K562 (cell line): ENCODE results near the gene C1QTNF12. TPM values are rescaled to one million over a fixed set of nuclear protein-coding genes. Genes with fewer than 3 reads are reported as not detected.

Experiments
- ATAC-seq: fragments of 200-7000 bp; cut with Tn5 transposase; 3 replicates; pipeline ENCODE4 v1.9.1; 2020; ENCODE audit warnings: moderate library complexity
- Bru-seq: library from RNA; stranded (reverse); fragments of 400-500 nt; gene quantifications from one replicate; lab custom pipeline; 2021; lab: Mats Ljungman, UMichigan
- BruChase-seq, 2 experiments: library from RNA; stranded (reverse); fragments of 400-500 nt; gene quantifications; one replicate each; lab custom pipeline; 2021; lab: Mats Ljungman, UMichigan
- BruUV-seq: library from RNA; stranded (reverse); fragments of 400-500 nt; replicated peaks from 2 replicates; lab custom pipeline; 2021; lab: Mats Ljungman, UMichigan
- CTCF ChIA-PET: fragments of 300-600 bp; formaldehyde crosslinking; extraction: SDS; loops from one replicate; lab custom pipeline; 2021; ENCODE audit warnings: low intra/inter-chr PET ratio; lab: Yijun Ruan, JAX
- POLR2A ChIA-PET: fragments of 300-600, 350-650 bp; sonication (Branson Sonifier 250); formaldehyde crosslinking; extraction: SDS; loops from one replicate; lab custom pipeline; 2021; ENCODE audit warnings: antibody characterized with exemption, inconsistent platforms; lab: Yijun Ruan, JAX
- DNase-seq, 4 experiments: peaks; one replicate each; pipeline versions ENCODE4 v3.0.0 to v3.0.0-alpha.2; 2011 to 2018; ENCODE audit warnings: low spot score in 3 of 4, mixed read lengths in 3 of 4; ENCODE audit errors: extremely low read depth in 1 of 4
- FAIRE-seq: peaks from 2 replicates; lab custom pipeline; 2011; peaks lifted over from hg19 to GRCh38; lab: Jason Lieb, UNC
- H2AFZ ChIP-seq: 2 replicates; pipeline ENCODE4 v1.6.0; 2011; ENCODE audit warnings: low read depth, low read length, control low read depth, inconsistent platforms
- H3K27ac ChIP-seq: fragments of 200-600 bp; 3 replicates; pipeline ENCODE4 v1.8.0; 2011; ENCODE audit warnings: low read depth, mild to moderate bottlenecking, control low read depth, inconsistent platforms, low read length, moderate library complexity, mixed read lengths; ENCODE audit errors: extremely low read depth
- H3K27me3 ChIP-seq, 2 experiments: fragments of 300-600 bp in 1 of 2; 2 replicates in 1 of 2; 3 replicates in 1 of 2; pipeline versions ENCODE4 v1.6.0 to v1.8.0; 2011; ENCODE audit warnings: inconsistent platforms in 2 of 2, low read length in 2 of 2, mild to moderate bottlenecking in 1 of 2, mixed read lengths in 1 of 2, moderate library complexity in 1 of 2; ENCODE audit not compliant: control insufficient read depth in 2 of 2, insufficient read depth in 2 of 2
- H3K36me3 ChIP-seq: fragments of 300-600 bp; 3 replicates; pipeline ENCODE4 v1.8.0; 2011; ENCODE audit warnings: mild to moderate bottlenecking, low read length, inconsistent platforms; ENCODE audit not compliant: control insufficient read depth, insufficient read depth
- H3K4me1 ChIP-seq, 2 experiments: fragments of 200-600 bp in 1 of 2; replicated peaks in 1 of 2; 2 replicates in 1 of 2; 3 replicates in 1 of 2; pipeline versions ENCODE4 v1.5.1 to v1.8.0; 2011; ENCODE audit warnings: inconsistent platforms in 2 of 2, low read length in 2 of 2, mild to moderate bottlenecking in 1 of 2, mixed read lengths in 1 of 2, moderate library complexity in 1 of 2; ENCODE audit not compliant: control insufficient read depth in 2 of 2, insufficient read depth in 2 of 2
- H3K4me2 ChIP-seq: 2 replicates; pipeline ENCODE4 v1.6.1; 2011; ENCODE audit warnings: low read length, control low read depth, inconsistent platforms, mixed read lengths; ENCODE audit not compliant: insufficient read depth
- H3K4me3 ChIP-seq: fragments of 200-600 bp; sonication (generic), shearing (Covaris generic); 2 replicates; pipeline ENCODE4 v1.5.1; 2016; ENCODE audit warnings: control low read depth, inconsistent platforms
- H3K79me2 ChIP-seq: fragments of 200-600 bp; 3 replicates; pipeline ENCODE4 v1.8.0; 2011; ENCODE audit warnings: low read length, inconsistent platforms; ENCODE audit not compliant: control insufficient read depth, insufficient read depth
- H3K9ac ChIP-seq, 2 experiments: 2 replicates each; pipeline versions ENCODE4 v1.6.0 to v1.6.1; 2011; ENCODE audit warnings: low read depth in 2 of 2, low read length in 2 of 2, control low read depth in 1 of 2, inconsistent platforms in 1 of 2, mild to moderate bottlenecking in 1 of 2, mixed read lengths in 1 of 2; ENCODE audit not compliant: insufficient read depth in 1 of 2
- H3K9me1 ChIP-seq: one replicate; pipeline ENCODE4 v1.6.0; 2011; ENCODE audit warnings: inconsistent platforms, mild to moderate bottlenecking, low read length, moderate library complexity; ENCODE audit not compliant: control insufficient read depth, insufficient read depth
- H3K9me3 ChIP-seq: replicated peaks from 2 replicates; pipeline ENCODE4 v1.5.1; 2011; ENCODE audit warnings: low read depth, low read length, inconsistent platforms; ENCODE audit not compliant: control insufficient read depth, insufficient read depth
- H4K20me1 ChIP-seq: replicated peaks from 2 replicates; pipeline ENCODE4 v1.6.1; 2011; ENCODE audit warnings: low read length, inconsistent platforms, mixed read lengths; ENCODE audit not compliant: control insufficient read depth, insufficient read depth
- ATF4 ChIP-seq: fragments of 450-650 bp; formaldehyde crosslinking; IDR thresholded peaks from 2 replicates; pipeline ENCODE4 v1.4.0; 2022; ENCODE audit warnings: mild to moderate bottlenecking, moderate library complexity
- BACH1 ChIP-seq: fragments of 200-800 bp; sonication (Bioruptor generic); IDR thresholded peaks from 2 replicates; pipeline ENCODE4 v1.6.1; 2016; ENCODE audit warnings: missing genetic modification characterization, missing compliant biosample characterization
- CHD2 ChIP-seq: IDR thresholded peaks from 2 replicates; pipeline ENCODE4 v1.6.1; 2011; ENCODE audit warnings: low read depth, low read length
- FOXK1 ChIP-seq: sonication (generic); formaldehyde crosslinking; IDR thresholded peaks from 2 replicates; pipeline ENCODE4 v1.8.0; 2022; ENCODE audit warnings: missing genetic modification reagents, mild to moderate bottlenecking, borderline replicate concordance
- HCFC1 ChIP-seq: IDR thresholded peaks from 2 replicates; pipeline ENCODE4 v1.6.1; 2012; ENCODE audit warnings: low read depth, low read length, improper control_type of control experiment
- MXI1 ChIP-seq: IDR thresholded peaks from 2 replicates; pipeline ENCODE4 v1.6.1; 2011; ENCODE audit warnings: low read depth, mild to moderate bottlenecking, improper control_type of control experiment, low read length
- NCOA2 ChIP-seq, 2 experiments: fragments of 450-650 bp; IDR thresholded peaks; 2 replicates each; pipeline ENCODE4 v1.6.1; 2018; ENCODE audit warnings: mild to moderate bottlenecking in 2 of 2, moderate library complexity in 1 of 2; ENCODE audit not compliant: partially characterized antibody in 2 of 2
- NFRKB ChIP-seq: fragments of 450-650 bp; IDR thresholded peaks from 2 replicates; pipeline ENCODE4 v1.6.1; 2016; ENCODE audit warnings: low read depth
- RCOR1 ChIP-seq, 2 experiments: IDR thresholded peaks; 2 replicates each; pipeline ENCODE4 v1.6.1; 2012; ENCODE audit warnings: low read depth in 2 of 2, low read length in 2 of 2, borderline replicate concordance in 1 of 2, improper control_type of control experiment in 1 of 2
- TCF3 ChIP-seq: sonication (generic); formaldehyde crosslinking; IDR thresholded peaks from 2 replicates; pipeline ENCODE4 v1.4.0; 2020; ENCODE audit warnings: mild to moderate bottlenecking, missing genetic modification reagents
- ZNF184 ChIP-seq: sonication (generic); formaldehyde crosslinking; IDR thresholded peaks from 2 replicates; pipeline ENCODE4 v1.5.0; 2020; ENCODE audit warnings: missing genetic modification reagents
- ZNF696 ChIP-seq: fragments of 250-450 bp; sonication (Bioruptor Pico); conservative IDR thresholded peaks from 2 replicates; pipeline ENCODE4 v1.4.0; 2020; ENCODE audit warnings: mild to moderate bottlenecking, moderate library complexity
- ZNF76 ChIP-seq: fragments of 250-450 bp; sonication (Bioruptor Pico); IDR thresholded peaks from 2 replicates; pipeline ENCODE4 v1.4.0; 2020; ENCODE audit warnings: mild to moderate bottlenecking, moderate library complexity, borderline replicate concordance
- WGBS: fragments of 100-300 bp; shearing (Covaris generic); methylation state at CpG from one replicate; pipeline ENCODE4 v1.1.6; 2016; ENCODE audit warnings: low coverage, mixed read lengths; ENCODE audit not compliant: insufficient coverage; ENCODE audit errors: missing lambda C conversion rate; 5-methylcytosine and 5-hydroxymethylcytosine counted together
- in situ Hi-C: fragments of 300-500 bp; cut with MboI; formaldehyde crosslinking; loops from 4 replicates; pipeline ENCODE4 v1.15.0; 2018; ENCODE audit warnings: inconsistent platforms, mixed read lengths
- intact Hi-C: fragments of 100-400 bp; cut with micrococcal nuclease; formaldehyde crosslinking; loops from 2 replicates; pipeline ENCODE4 v1.14.2; 2022
- long read RNA-seq, 3 experiments: library from polyadenylated mRNA in 2 of 3; library from RNA in 1 of 3; unstranded in 2 of 3; stranded (forward) in 1 of 3; transcript quantifications; one replicate each; pipeline ENCODE4 v2.0.0, GENCODE V29; 2019 to 2022
- polyA minus RNA-seq, 3 experiments: library from RNA; depleted of rRNA, polyadenylated mRNA; stranded (reverse); fragments of >200 nt; gene quantifications; 2 replicates each; pipeline ENCODE4 v1.2.3, GENCODE V29; 2011
- polyA plus RNA-seq, 8 experiments: library from polyadenylated mRNA; depleted of rRNA in 4 of 8; stranded (reverse) in 5 of 8; unstranded in 3 of 8; fragments of >200 nt; fragmentation: Nextera tagmentation in 2 of 8; fragmentation: Illumina TruSeq in 1 of 8; extraction: Ambion mirVana in 2 of 8; extraction: Trizol in 1 of 8; gene quantifications; 2 replicates each; pipeline versions ENCODE4 v1.2.1 to v1.2.3, GENCODE V29; 2011 to 2014; ENCODE audit warnings: inconsistent platforms in 1 of 8, missing spikeins in 1 of 8
- total RNA-seq, 7 experiments: library from RNA; depleted of rRNA in 6 of 7; stranded (reverse); fragments of >200 nt in 6 of 7; fragmentation: Illumina TruSeq in 2 of 7; extraction: Trizol in 2 of 7; gene quantifications; 2 replicates each; pipeline versions ENCODE4 v1.2.1 to v1.2.3, GENCODE V29; 2011 to 2021; ENCODE audit warnings: low replicate concordance in 1 of 7

C1QTNF12 gene
- total RNA-seq (2011; cell fraction: chromatin; rRNA removed; ENCODE audit: low replicate concordance) = 2.5 and 12.6 TPM in 2 replicates
- 9.5 and 10.8 TPM in 2 replicates for total RNA-seq (2011; cell fraction: nucleolus; rRNA removed)
- 4.3 and 7.0 TPM in 2 replicates for total RNA-seq (2011; cell fraction: nucleoplasm; rRNA removed)
- 1.3 and 1.6 TPM in 2 replicates for total RNA-seq (2014; rRNA removed)
- not detected in 2 replicates for total RNA-seq (2014; rRNA removed; fragmentation: Illumina TruSeq; extraction: Trizol)
- total RNA-seq (2015; rRNA removed; fragmentation: Illumina TruSeq; extraction: Trizol) = 0.58 and 0.75 TPM in 2 replicates
- total RNA-seq (2021) = 2.2 and 3.7 TPM in 2 replicates
- 0.43 and 1.1 TPM in 2 replicates for polyA plus RNA-seq (2011; rRNA removed)
- polyA plus RNA-seq (2011; cell fraction: cytosol; rRNA removed) = 0.50 and 1.2 TPM in 2 replicates
- 18.7 and 21.7 TPM in 2 replicates for polyA plus RNA-seq (2011; cell fraction: nucleus; rRNA removed)
- 1.6 and 4.8 TPM in 2 replicates for polyA plus RNA-seq (2012)
- 1.1 TPM in 1 of 2 replicates, not detected in the other for polyA plus RNA-seq (2014; fragmentation: Illumina TruSeq; extraction: Trizol)
- polyA plus RNA-seq (2014; fragmentation: Nextera tagmentation; extraction: Ambion mirVana) = under 1 TPM in 1 of 2 experiments, not detected in 1; 0.11 TPM
- polyA plus RNA-seq (2014; rRNA removed) = 1.3 and 4.3 TPM in 2 replicates
- not detected in 2 replicates for polyA minus RNA-seq (2011; rRNA and poly(A)+ RNA removed)
- not detected in 2 replicates for polyA minus RNA-seq (2011; cell fraction: cytosol; rRNA and poly(A)+ RNA removed)
- 1.1 and 1.8 TPM in 2 replicates for polyA minus RNA-seq (2011; cell fraction: nucleus; rRNA and poly(A)+ RNA removed)
- percentile 37 among the genes with signal in this experiment for Bru-seq, nascent RNA
- percentile 28 among the genes with signal in this experiment for BruChase-seq, experiment 1, labeled RNA remaining after a 2-hour chase
- percentile 37 among the genes with signal in this experiment for BruChase-seq, experiment 2, labeled RNA remaining after a 6-hour chase
- long read RNA-seq, experiment 1, partial matches to known transcripts = 0 of 1 reads
- long read RNA-seq, experiment 1, other reads (novel, unspliced or antisense) = 1 of 1 reads
- long read RNA-seq, experiment 2 = 0 reads
- long read RNA-seq, experiment 3 = 0 reads

- no peaks in the 10 kb centered on the region for H3K9me3 ChIP-seq
- WGBS = 76% methylated on average over 14 of the region's 74 CpGs
- no peaks in the 10 kb centered on the region for H4K20me1 ChIP-seq
- no peaks in the 10 kb centered on the region for H3K9me1 ChIP-seq
- intact Hi-C loops = no loop called here
- no peak within 1 kb of the TSS for H3K4me2 ChIP-seq
- no TSS peak for BruUV-seq
- H3K27ac ChIP-seq = no peak within 1 kb of the TSS
- CTCF ChIA-PET = no interaction called here
- POLR2A ChIA-PET = interaction anchor here (0.6 kb wide), 1 partner anchor 90 kb away, joined by 4 read pairs; no protein-coding TSS in a partner anchor
- H3K36me3 ChIP-seq = peaks cover 5% of the 10 kb centered on the region; the same call in 1 of the 3 replicates
- H3K79me2 ChIP-seq = no peaks in the 10 kb centered on the region
- H2AFZ ChIP-seq = no peak within 1 kb of the TSS
- FAIRE-seq = no peak
- H3K27me3 ChIP-seq = no peaks in the 10 kb centered on the region
- H3K4me1 ChIP-seq = peaks cover 0 to 64% of the 10 kb centered on the region in 2 experiments; a peak in 3 of 5 replicates
- ATAC-seq = no peak
- H3K4me3 ChIP-seq = no peak within 1 kb of the TSS
- in situ Hi-C loops = no loop called here
- TF ChIP-seq ZNF696 = no peak
- no peak for TF ChIP-seq NCOA2 (IDR thresholded peaks at IDR 0.05; ENCODE audit: partially characterized antibody in 2 of 2)
- TF ChIP-seq NFRKB = no peak
- no peak for TF ChIP-seq MXI1
- no peak for TF ChIP-seq ZNF76
- no peak for TF ChIP-seq HCFC1
- no peak for TF ChIP-seq ATF4 (CRISPR knock-in tag)
- TF ChIP-seq FOXK1 (CRISPR knock-in tag) = no peak
- no peak for TF ChIP-seq ZNF184 (CRISPR knock-in tag)
- no peak for TF ChIP-seq TCF3 (CRISPR knock-in tag)
- TF ChIP-seq BACH1 = no peak
- no peak for TF ChIP-seq RCOR1 (IDR thresholded peaks at IDR 0.05; ENCODE audit: borderline replicate concordance in 1 of 2, low read depth in 2 of 2, low read length in 2 of 2)
- TF ChIP-seq CHD2 = no peak
- DNase-seq = no peak
- peak within 1 kb of the TSS in 1 of 2 experiments; percentile 20; a peak in 1 of 4 replicates for H3K9ac ChIP-seq
Observed at GRCh38 chr1:1246577-1247340, at the start of gene C1QTNF12. C1QTNF12 (minus strand) TSS chr1:1246722; CDS start chr1:1246690, 32 bp downstream.
